Prostate gland (tissue), 2 donors: ENCODE results near the gene CEBPG.

ENCODE experiments used
- POLR2A ChIP-seq: fragments of 450-650 bp; IDR thresholded peaks from one replicate; pipeline ENCODE4 v1.6.1; 2016; ENCODE audit warnings: antibody characterized with exemption, mild to moderate bottlenecking
- TF ChIP-seq, protein P1 (sequence below), 4 experiments: fragments of 200-600 bp in 2 of 4; fragments of 450-650 bp in 2 of 4; sonication (generic) in 2 of 4; IDR thresholded peaks; 1 replicate in 3 of 4; 2 replicates in 1 of 4; pipeline ENCODE4 v1.5.1; 2016 to 2019; ENCODE audit warnings: antibody characterized with exemption in 4 of 4, mild to moderate bottlenecking in 2 of 4, moderate library complexity in 2 of 4

DNA sequence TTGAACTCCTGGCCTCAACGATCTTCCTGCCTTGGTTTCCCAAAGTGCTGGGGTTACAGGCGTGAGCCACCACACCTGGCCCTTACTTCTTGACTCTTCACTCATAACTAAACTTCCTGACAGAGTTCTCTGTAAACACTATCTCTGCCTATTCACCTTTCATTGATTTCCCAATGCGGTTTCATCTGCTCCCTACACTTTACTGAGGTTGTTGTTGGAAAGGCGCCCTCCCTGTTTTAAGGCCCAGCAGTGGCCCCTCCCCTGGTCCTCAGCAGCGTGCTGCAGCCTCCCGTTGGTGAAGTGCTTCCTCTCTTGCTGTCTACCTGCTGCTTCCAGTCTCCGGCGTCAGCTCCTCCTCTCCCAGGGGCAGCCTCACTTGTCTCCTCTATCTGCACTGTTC, 44.4 kb upstream of the CEBPG start:
- TF ChIP-seq POLR2A, result no peak
- TF ChIP-seq, protein P1, sequence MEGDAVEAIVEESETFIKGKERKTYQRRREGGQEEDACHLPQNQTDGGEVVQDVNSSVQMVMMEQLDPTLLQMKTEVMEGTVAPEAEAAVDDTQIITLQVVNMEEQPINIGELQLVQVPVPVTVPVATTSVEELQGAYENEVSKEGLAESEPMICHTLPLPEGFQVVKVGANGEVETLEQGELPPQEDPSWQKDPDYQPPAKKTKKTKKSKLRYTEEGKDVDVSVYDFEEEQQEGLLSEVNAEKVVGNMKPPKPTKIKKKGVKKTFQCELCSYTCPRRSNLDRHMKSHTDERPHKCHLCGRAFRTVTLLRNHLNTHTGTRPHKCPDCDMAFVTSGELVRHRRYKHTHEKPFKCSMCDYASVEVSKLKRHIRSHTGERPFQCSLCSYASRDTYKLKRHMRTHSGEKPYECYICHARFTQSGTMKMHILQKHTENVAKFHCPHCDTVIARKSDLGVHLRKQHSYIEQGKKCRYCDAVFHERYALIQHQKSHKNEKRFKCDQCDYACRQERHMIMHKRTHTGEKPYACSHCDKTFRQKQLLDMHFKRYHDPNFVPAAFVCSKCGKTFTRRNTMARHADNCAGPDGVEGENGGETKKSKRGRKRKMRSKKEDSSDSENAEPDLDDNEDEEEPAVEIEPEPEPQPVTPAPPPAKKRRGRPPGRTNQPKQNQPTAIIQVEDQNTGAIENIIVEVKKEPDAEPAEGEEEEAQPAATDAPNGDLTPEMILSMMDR (IDR thresholded peaks at IDR 0.05), result no peak
